HG02759 (cell line): ENCODE data around the gene ITPKB.
"Not testable (repeated sequence)": the region's sequence is repeated elsewhere in the genome, so short reads cannot be mapped to it uniquely, and the experiment has no call there.

Experiments used
- ATAC-seq: cut with Tn5 transposase; IDR thresholded peaks from one replicate; pipeline ENCODE4 v1.9.1; 2021; ENCODE audit warnings: mild to moderate bottlenecking, moderate library complexity; ENCODE audit not compliant: unreplicated experiment

ITPKB gene

GRCh38 chr1:226640321-226641136 lies 98.6 kb downstream of the ITPKB start:
- ATAC-seq = no peak

GRCh38 chr1:226639631-226640061 lies 99.4 kb downstream of the ITPKB start:
- no peak for ATAC-seq

- not testable (repeated sequence) for ATAC-seq
Measured at GRCh38 chr1:226639206-226639605, 99.9 kb downstream of the ITPKB start.

DNA sequence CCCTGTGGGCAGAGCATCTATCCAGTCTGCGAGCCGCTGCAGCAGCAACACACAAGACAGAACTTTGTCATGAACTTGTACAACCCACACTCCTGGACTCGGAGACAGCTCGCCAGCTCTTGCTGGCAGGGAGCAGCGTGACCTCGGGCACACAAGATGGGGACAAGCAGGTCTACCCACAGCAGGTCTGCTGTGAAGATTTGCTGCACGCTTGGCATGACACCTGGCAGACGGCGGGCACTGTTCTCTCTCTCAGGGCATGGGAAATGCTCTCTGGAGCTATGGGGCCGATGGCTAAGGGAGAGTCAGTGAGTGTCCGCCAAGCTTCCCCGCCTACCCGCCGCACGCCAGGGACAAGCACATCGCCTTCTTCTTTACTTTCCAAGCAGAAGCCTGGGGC lies 100.5 kb downstream of the ITPKB start:
- ATAC-seq = no peak

DNA sequence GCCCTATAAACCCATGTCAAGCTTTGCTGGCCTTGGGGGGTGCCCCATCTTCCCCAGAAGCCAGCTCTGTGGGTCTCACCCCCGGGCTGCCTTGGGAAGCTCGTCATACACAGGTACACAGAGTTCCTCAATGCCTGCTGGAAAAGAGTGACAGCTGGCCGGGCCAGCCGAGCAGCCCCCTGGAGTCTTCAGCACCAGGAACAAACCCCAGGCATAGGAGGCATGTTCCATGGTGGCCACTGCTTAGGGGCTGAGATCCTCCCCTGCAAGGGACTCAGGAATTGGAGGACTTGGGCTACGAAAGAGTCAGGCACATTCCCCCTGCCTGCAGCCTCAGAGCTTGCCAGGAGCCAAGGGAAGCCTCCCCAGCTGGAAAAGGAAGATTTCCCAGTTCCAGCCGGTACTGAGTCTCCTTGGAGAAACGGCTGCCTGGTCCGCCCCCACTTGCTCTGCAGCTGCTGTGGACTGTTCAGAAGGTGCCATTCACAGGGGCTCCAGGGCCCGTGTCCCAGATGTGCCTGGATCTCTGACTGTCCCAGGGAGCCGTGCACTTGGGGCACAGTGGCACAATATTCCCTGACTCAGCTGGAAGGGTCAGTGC lies 101.0 kb downstream of the ITPKB start:
- no peak for ATAC-seq

DNA sequence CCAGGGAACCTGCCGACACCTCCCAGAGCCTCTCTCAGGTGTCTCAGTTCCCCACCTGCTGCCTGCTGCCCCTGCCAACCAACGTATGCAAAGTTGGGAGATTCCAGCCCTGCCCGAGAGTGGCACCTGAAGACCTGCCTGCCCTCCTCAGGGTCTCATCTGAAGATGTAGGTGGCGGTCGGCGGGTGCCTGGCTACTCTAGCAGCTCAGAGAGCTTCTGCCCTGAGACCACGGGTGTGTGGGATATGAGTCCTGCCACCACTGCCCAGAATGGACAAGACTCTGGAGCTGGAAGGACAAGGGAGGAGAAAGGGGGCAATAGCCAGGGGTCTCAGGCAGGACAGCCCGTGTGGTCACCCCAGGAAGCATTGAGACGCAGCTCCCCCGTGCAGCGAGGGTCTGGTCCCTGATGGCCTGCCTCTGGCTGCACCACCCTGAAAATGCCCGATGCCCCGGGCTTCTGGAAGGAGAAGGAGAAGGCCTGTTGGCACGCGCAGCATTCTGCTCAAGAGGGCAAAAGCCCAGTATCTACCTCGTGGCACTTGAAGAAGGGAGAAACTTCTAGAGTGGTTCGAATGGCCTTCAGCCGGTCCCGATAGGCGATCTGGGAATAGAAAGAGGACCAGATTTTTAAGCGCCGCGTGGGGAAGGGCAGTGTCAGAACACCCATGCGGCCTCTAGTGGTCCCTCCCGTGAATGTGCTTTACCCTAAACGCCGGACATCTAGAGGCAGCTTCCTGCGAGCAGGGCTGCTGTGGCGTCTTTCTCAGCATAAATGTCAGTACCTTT lies 101.7 kb downstream of the ITPKB start:
- ATAC-seq = no peak

DNA sequence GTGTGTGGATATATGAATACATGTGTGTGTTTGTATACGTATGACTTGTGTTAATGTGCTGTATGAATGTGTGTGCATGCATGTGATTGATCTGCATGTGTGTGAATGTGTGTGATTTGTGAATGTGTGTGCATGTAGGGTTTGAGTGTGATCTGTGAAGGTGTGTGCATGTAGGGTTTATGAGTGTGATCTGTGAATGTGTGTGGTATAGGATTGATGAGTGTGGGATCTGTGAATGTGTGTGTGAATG lies 102.3 kb downstream of the ITPKB start:
- no peak for ATAC-seq

- no peak for ATAC-seq
Measured at GRCh38 chr1:226635456-226635941, 103.6 kb downstream of the ITPKB start.

- no peak for ATAC-seq
Measured at GRCh38 chr1:226634611-226635246, 104.4 kb downstream of the ITPKB start.

DNA sequence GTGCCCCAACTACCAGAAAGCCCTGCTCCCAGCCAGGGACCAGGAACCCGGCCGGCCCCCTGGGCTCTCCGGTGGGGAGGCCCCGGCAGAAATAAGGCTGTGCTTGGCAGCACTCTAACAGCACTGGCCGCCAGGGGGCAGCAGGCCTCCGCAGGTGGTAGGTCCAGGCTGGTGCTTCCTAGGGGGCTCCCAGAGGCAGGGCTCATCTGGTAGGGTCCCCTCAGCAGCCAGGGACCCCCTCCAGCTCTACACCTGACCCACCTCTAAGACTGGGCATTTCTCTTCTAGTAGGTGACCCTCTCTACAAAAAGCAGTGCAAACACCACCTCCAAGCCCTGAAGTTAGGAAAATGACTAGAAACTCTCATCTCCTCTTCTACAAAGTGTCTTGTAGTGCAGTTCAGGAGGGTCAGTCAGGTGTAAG lies 104.9 kb downstream of the ITPKB start:
- ATAC-seq = peak; percentile 75

- peak; percentile 7 for ATAC-seq
Measured at GRCh38 chr1:226633541-226634165, 105.4 kb downstream of the ITPKB start.

- ATAC-seq = peak; percentile 45
Measured at GRCh38 chr1:226632922-226633351, 106.1 kb downstream of the ITPKB start.

GRCh38 chr1:226632169-226632879 lies 106.8 kb downstream of the ITPKB start:
- ATAC-seq = no peak

DNA sequence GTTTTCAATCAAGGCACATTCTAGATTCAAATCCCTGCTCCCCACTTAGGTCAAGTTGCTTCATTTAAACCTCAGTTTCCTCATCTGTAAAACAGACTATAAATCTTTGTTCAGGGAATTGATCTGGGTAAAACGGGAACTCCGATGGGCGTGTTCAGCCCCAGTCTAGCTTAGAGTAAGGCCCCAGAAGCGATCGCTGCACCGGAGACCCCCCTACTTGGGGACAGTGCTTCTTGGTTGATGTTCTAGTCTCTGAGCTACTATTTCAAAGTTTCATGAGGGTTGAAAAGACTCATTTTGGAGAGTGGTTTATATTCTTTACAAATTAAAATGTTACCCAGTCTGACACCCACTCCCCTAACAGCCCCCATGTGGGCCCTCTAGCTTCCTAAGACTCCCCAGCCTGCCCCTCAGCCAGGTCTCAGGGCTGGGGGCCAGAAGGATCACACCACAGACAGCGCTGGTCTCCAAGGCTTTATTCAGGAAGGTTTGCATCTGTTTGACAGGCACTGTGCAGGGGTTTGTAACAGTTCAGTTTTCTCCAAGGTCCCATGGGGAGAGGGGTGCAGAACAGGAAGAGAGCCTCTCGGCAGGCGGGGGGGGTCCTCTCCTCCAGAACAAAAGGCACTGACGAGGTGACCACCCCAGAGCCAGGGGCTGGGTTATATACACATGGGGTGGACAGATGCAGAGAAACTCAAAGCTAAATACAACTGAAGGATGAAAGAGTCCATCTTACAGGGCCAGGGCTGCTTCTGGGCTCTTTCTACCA lies 107.7 kb downstream of the ITPKB start:
- ATAC-seq = no peak

DNA sequence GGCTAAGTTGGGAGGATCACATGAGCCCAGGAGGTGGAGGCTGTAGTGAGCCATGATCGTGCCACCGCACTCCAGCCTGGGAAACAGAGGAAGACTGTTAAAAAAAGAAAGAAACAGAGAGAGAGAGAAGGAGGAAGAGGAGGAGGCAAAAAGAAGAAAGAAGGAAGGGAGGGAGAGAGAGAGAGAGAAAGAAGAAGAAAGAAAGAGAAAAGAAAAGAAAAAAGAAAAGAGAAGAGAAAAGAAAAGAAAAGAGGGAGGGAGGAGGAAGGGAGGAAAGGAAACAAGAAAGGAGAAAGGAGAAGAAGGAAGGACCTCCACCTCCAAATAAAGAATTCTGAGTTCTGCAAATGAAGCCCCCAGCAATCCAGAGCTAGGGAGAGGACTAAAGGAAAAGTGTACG lies 108.5 kb downstream of the ITPKB start:
- no peak for ATAC-seq

DNA sequence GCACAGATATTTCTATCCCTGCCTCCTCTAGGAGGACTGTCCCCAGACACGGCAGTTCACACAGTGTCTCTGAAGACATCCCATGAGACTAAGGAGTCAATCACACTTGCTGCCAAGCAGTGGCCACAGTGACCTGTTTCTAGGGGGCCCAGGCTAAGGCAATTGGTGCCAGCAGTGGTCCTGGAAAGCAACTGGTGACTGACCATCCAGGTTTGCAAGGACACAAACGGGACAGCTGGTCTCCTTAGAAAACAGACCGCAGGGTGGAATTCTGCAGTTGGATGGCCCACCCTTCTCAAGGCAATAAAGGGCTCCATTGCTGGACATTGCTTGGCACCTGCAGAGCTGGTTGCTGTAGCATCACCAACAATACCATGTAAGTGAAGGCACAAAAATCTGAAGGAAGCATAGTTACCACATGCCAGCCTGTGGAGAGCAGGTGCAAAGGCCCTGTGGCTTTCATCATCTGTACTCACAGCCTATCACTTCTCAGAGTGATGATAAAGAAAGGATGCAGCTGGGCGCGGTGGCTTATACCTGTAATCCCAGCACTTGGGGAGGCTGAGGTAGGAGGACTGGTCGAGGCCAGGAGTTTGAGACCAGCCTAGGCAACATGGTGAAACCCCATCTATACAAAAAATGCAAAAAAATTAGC lies 109.1 kb downstream of the ITPKB start:
- ATAC-seq = no peak

DNA sequence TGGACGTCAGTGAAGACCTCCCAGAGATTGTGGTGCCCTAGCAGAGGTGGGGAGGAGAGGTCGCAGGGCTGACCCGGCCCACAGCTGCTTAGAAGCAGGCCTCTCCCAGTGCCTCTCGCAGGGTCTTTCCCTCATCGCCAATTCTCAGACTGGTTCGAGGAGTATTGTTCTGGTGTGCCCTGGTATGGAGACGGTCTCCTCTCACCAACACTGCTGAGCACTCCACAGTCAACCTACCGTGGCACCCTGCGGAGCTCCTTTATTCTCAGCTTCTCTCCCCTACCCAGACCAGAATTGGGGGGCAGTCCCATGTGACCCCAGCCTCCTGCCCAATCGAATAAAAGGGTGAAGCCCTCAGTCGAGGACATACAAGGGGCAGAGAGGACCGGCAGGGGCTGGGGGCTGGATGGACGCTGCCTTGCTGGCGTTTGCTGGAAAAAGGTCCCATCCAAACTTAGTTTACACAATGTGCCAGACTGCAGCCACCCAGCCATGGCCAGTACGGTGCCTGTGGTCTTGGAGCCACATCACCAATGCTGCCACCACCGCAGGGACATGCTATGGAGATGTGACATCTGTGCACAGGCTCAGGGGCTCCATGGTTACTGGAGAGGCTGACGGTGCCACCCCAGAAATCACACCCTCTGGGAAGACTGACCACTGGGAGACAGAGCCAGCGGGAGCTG lies 109.7 kb downstream of the ITPKB start:
- ATAC-seq = no peak

DNA sequence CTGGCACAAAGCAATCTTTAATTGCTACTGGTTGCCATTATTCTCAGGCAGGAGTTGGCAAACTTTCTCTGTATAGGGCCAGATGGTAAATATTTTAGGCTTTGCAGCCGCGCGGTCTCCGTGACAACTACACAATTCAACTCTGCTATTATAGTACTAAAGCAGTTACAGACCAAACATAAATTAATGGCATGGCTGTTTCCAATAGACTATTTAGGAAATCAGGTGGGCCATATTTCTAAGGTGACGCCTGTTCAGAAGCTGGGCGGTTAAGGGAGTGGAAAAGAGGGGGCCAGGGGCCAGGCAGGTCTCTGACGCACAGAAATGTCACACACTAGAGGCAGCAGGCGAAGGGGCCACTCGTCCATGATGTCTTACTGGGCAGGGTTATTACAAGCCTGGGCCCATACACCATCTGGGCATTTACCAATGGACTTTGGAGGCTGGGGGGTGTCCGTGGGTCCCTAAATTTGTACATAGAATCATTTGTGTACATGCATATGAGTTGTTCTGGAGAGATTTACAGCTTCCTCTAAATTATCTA lies 110.4 kb downstream of the ITPKB start:
- ATAC-seq = no peak
